HL-60 (cell line): ENCODE measurements around the gene THAP5.

Source experiments
- DNase-seq, 2 experiments: peaks; one replicate each; pipeline ENCODE4 v3.0.0-alpha.2; 2010 to 2020; ENCODE audit warnings: low read depth in 1 of 2, low spot score in 1 of 2
- H3K27ac ChIP-seq: fragments of 250-450 bp; sonication (Bioruptor Pico); replicated peaks from 2 replicates; pipeline ENCODE4 v1.5.1; 2020; ENCODE audit warnings: mild to moderate bottlenecking, moderate library complexity
- H3K27me3 ChIP-seq: fragments of 250-450 bp; sonication (Bioruptor Pico); 2 replicates; pipeline ENCODE4 v1.5.1; 2021; ENCODE audit warnings: mild to moderate bottlenecking, moderate library complexity; ENCODE audit not compliant: insufficient read depth, poor library complexity, severe bottlenecking
- H3K4me3 ChIP-seq: replicated peaks from 2 replicates; pipeline ENCODE4 v1.5.1; 2011; ENCODE audit warnings: mild to moderate bottlenecking, control low read depth, low read length; ENCODE audit not compliant: insufficient read depth
- GABPA ChIP-seq: IDR thresholded peaks from 2 replicates; pipeline ENCODE4 v1.6.1; 2012; ENCODE audit warnings: low read depth
- POLR2AphosphoS5 ChIP-seq: IDR thresholded peaks from 2 replicates; pipeline ENCODE4 v1.6.1; 2012; ENCODE audit warnings: low read depth
- SPI1 ChIP-seq: IDR thresholded peaks from 2 replicates; pipeline ENCODE4 v1.6.1; 2012; ENCODE audit warnings: low read depth, mild to moderate bottlenecking, borderline replicate concordance
- TF ChIP-seq, protein P1 (sequence below): IDR thresholded peaks from 2 replicates; pipeline ENCODE4 v1.6.1; 2012; ENCODE audit warnings: low read depth; ENCODE audit not compliant: insufficient replicate concordance
- TF ChIP-seq, protein P2 (sequence below): IDR thresholded peaks from one replicate; pipeline ENCODE4 v1.5.1; 2011; ENCODE audit warnings: low read length, control low read depth, inconsistent platforms; ENCODE audit not compliant: insufficient read depth

THAP5 gene

DNA sequence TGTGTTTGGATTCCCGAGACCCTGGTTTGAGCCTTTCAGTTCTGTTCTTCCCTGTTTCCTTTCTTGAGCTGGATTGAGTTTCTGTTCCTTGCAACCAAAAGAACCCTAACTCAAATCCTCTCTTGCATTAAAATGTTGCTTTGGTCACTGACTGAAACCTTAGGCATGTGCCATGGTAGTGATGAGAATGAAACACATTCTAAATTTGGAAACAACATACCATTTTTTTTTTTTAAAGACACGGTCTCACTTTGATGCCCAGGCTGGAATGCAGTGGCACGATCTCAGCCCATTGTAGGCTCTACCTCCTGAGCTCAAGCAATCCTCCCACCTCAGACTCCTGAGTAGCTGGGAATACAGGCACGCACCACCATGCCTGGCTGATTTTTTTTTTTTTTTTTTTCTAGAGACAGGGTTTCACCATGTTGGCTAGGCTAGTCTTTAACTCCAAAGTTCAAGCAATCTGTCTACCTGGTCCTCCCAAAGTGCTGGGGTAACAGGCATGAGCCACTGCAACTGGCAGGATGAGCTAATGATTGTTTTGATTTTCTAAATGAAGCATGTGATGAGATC is 8.4 kb downstream of the THAP5 start:
- H3K27me3 ChIP-seq: no peaks in the 10 kb centered on the region
- H3K27ac ChIP-seq: no peak overlapping the region
- TF ChIP-seq, protein P1, sequence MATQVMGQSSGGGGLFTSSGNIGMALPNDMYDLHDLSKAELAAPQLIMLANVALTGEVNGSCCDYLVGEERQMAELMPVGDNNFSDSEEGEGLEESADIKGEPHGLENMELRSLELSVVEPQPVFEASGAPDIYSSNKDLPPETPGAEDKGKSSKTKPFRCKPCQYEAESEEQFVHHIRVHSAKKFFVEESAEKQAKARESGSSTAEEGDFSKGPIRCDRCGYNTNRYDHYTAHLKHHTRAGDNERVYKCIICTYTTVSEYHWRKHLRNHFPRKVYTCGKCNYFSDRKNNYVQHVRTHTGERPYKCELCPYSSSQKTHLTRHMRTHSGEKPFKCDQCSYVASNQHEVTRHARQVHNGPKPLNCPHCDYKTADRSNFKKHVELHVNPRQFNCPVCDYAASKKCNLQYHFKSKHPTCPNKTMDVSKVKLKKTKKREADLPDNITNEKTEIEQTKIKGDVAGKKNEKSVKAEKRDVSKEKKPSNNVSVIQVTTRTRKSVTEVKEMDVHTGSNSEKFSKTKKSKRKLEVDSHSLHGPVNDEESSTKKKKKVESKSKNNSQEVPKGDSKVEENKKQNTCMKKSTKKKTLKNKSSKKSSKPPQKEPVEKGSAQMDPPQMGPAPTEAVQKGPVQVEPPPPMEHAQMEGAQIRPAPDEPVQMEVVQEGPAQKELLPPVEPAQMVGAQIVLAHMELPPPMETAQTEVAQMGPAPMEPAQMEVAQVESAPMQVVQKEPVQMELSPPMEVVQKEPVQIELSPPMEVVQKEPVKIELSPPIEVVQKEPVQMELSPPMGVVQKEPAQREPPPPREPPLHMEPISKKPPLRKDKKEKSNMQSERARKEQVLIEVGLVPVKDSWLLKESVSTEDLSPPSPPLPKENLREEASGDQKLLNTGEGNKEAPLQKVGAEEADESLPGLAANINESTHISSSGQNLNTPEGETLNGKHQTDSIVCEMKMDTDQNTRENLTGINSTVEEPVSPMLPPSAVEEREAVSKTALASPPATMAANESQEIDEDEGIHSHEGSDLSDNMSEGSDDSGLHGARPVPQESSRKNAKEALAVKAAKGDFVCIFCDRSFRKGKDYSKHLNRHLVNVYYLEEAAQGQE: no peak
- no peak for TF ChIP-seq POLR2AphosphoS5
- TF ChIP-seq, protein P2, sequence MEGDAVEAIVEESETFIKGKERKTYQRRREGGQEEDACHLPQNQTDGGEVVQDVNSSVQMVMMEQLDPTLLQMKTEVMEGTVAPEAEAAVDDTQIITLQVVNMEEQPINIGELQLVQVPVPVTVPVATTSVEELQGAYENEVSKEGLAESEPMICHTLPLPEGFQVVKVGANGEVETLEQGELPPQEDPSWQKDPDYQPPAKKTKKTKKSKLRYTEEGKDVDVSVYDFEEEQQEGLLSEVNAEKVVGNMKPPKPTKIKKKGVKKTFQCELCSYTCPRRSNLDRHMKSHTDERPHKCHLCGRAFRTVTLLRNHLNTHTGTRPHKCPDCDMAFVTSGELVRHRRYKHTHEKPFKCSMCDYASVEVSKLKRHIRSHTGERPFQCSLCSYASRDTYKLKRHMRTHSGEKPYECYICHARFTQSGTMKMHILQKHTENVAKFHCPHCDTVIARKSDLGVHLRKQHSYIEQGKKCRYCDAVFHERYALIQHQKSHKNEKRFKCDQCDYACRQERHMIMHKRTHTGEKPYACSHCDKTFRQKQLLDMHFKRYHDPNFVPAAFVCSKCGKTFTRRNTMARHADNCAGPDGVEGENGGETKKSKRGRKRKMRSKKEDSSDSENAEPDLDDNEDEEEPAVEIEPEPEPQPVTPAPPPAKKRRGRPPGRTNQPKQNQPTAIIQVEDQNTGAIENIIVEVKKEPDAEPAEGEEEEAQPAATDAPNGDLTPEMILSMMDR: no peak
- no peak for TF ChIP-seq SPI1
- no peak for TF ChIP-seq GABPA
- no peak overlapping the region for H3K4me3 ChIP-seq
- no peak for DNase-seq

DNA sequence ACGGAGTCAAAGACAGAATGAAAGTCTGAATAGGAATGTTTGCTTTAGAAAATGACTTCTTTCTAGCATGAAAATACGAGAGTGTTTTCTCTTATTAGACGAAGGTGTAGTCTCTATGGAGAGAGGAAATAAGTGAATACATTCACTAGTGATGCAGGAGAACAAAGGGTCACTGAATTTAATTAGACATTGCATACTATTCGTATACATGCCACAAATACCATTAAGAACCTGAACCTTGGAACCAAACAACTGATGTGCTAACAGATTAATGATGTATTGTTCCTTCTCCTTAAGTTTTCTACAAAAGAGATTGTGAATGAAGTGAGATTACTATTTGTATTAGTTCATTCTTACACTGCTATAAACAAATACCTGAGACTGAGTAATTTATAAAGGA is 10.3 kb downstream of the THAP5 start:
- TF ChIP-seq, protein P1: no peak
- TF ChIP-seq POLR2AphosphoS5 (no peak), SPI1 (no peak), GABPA (no peak)
- TF ChIP-seq, protein P2: no peak
- DNase-seq: no peak
- no peak overlapping the region for H3K4me3 ChIP-seq
- no peaks in the 10 kb centered on the region for H3K27me3 ChIP-seq
- no peak overlapping the region for H3K27ac ChIP-seq

DNA sequence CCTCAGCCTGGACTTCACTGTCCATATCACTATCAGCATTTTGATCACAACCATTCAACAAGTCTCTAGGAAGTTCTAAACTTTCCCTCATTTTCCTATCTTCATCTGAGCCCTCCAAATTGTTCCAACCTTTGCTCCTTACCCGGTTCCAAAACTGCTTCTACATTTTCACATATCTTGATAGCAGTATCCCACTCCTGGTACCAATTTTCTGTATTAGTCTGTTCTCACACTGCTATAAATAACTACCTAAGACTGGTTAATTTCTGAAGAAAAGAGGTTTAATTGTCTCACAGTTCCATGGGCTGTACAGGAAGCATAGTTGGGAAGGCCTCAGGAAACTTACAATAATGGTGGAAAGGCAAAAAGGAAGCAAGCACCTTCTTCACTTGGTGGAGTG is 11.9 kb downstream of the THAP5 start:
- no peak overlapping the region for H3K4me3 ChIP-seq

More for the DNA sequence above, 11.9 kb downstream of the THAP5 start:
- Histone ChIP-seq H3K27me3 (no peaks in the 10 kb centered on the region), H3K27ac (no peak overlapping the region)
- DNase-seq: no peak
- TF ChIP-seq POLR2AphosphoS5 (no peak), SPI1 (no peak), GABPA (no peak)
- TF ChIP-seq, protein P1: no peak
- TF ChIP-seq, protein P2: no peak
